GM23338 (cell line): ENCODE data around the gene UTP11. TPM values are rescaled to one million over a fixed set of nuclear protein-coding genes. Genes with fewer than 3 reads are reported as not detected.

Experiments
- ATAC-seq: fragments of 200-7000 bp; cut with Tn5 transposase; 3 replicates; pipeline ENCODE4 v1.9.1; 2020
- DNase-seq: peaks from one replicate; pipeline ENCODE4 v3.0.0-alpha.2; 2015; ENCODE audit warnings: low spot score
- H2AFZ ChIP-seq: fragments of 200-600 bp; sonication (generic); 2 replicates; pipeline ENCODE4 v1.8.0; 2016; ENCODE audit warnings: antibody characterized with exemption, mild to moderate bottlenecking, moderate library complexity
- H3F3A ChIP-seq: fragments of 200-600 bp; sonication (generic); replicated peaks from 2 replicates; pipeline ENCODE4 v1.8.0; 2017; ENCODE audit warnings: antibody characterized with exemption, mixed run types, low read depth
- H3K27ac ChIP-seq: fragments of 200-600 bp; sonication (generic); 2 replicates; pipeline ENCODE4 v1.6.1; 2016; ENCODE audit warnings: low read depth
- H3K27me3 ChIP-seq: fragments of 200-600 bp; sonication (generic); 2 replicates; pipeline ENCODE4 v1.8.0; 2016; ENCODE audit warnings: mild to moderate bottlenecking, mixed run types, moderate library complexity; ENCODE audit not compliant: insufficient read depth
- H3K36me3 ChIP-seq: fragments of 200-600 bp; sonication (generic); 2 replicates; pipeline ENCODE4 v1.8.0; 2016; ENCODE audit warnings: mild to moderate bottlenecking; ENCODE audit not compliant: insufficient read depth
- H3K4me1 ChIP-seq: fragments of 200-600 bp; sonication (generic); 2 replicates; pipeline ENCODE4 v1.8.0; 2016; ENCODE audit warnings: mild to moderate bottlenecking, moderate library complexity; ENCODE audit not compliant: insufficient read depth
- H3K4me2 ChIP-seq: fragments of 200-600 bp; sonication (generic); 2 replicates; pipeline ENCODE4 v1.7.1; 2017; ENCODE audit warnings: mixed run types
- H3K4me3 ChIP-seq: fragments of 200-600 bp; sonication (generic); 2 replicates; pipeline ENCODE4 v1.6.1; 2016; ENCODE audit warnings: mixed run types
- H3K79me2 ChIP-seq: fragments of 200-600 bp; sonication (generic); replicated peaks from 2 replicates; pipeline ENCODE4 v1.8.0; 2017; ENCODE audit warnings: mild to moderate bottlenecking; ENCODE audit not compliant: insufficient read depth
- H3K9me2 ChIP-seq: fragments of 200-600 bp; sonication (generic); 2 replicates; pipeline ENCODE4 v1.8.0; 2017; ENCODE audit not compliant: insufficient read depth
- H4K20me1 ChIP-seq: fragments of 200-600 bp; sonication (generic); replicated peaks from 2 replicates; pipeline ENCODE4 v1.8.0; 2017; ENCODE audit warnings: mild to moderate bottlenecking; ENCODE audit not compliant: insufficient read depth
- H3K27ac Mint-ChIP-seq: 2 replicates; pipeline ENCODE4 v1.8.0; 2020; ENCODE audit warnings: inconsistent platforms, mild to moderate bottlenecking, moderate library complexity, mixed read lengths
- H3K27me3 Mint-ChIP-seq: 3 replicates; pipeline ENCODE4 v1.8.0; 2022; ENCODE audit warnings: low read depth, mild to moderate bottlenecking, moderate library complexity, mixed read lengths, inconsistent platforms; ENCODE audit not compliant: insufficient read depth, poor library complexity
- H3K36me3 Mint-ChIP-seq: 3 replicates; pipeline ENCODE4 v1.8.0; 2021; ENCODE audit warnings: low read depth, mild to moderate bottlenecking, inconsistent platforms, moderate library complexity, mixed read lengths
- H3K4me1 Mint-ChIP-seq: 3 replicates; pipeline ENCODE4 v1.8.0; 2020; ENCODE audit warnings: mild to moderate bottlenecking, inconsistent platforms, mixed read lengths
- H3K4me3 Mint-ChIP-seq: 3 replicates; pipeline ENCODE4 v1.8.0; 2021; ENCODE audit warnings: moderate library complexity, mild to moderate bottlenecking, inconsistent platforms, mixed read lengths
- H3K9me3 Mint-ChIP-seq: 3 replicates; pipeline ENCODE4 v1.8.0; 2020; ENCODE audit warnings: moderate library complexity, mild to moderate bottlenecking, inconsistent platforms, mixed read lengths
- CREB1 ChIP-seq: fragments of 250-450 bp; sonication (Bioruptor Pico); IDR thresholded peaks from 2 replicates; pipeline ENCODE4 v1.5.0; 2020; ENCODE audit warnings: low read depth, mild to moderate bottlenecking, moderate library complexity
- EZH2 ChIP-seq: fragments of 200-600 bp; sonication (generic); IDR thresholded peaks from one replicate; pipeline ENCODE4 v1.8.0; 2017; ENCODE audit warnings: antibody characterized with exemption, mild to moderate bottlenecking, low read depth; ENCODE audit not compliant: unreplicated experiment
- JUNB ChIP-seq: IDR thresholded peaks from one replicate; pipeline ENCODE4 v1.6.1; 2016; ENCODE audit warnings: antibody characterized with exemption; ENCODE audit not compliant: unreplicated experiment
- NANOG ChIP-seq: IDR thresholded peaks from 2 replicates; pipeline ENCODE4 v1.6.1; 2016; ENCODE audit warnings: antibody characterized with exemption, borderline replicate concordance
- ZNF114 ChIP-seq: fragments of 250-450 bp; sonication (Bioruptor Pico); IDR thresholded peaks from 2 replicates; pipeline ENCODE4 v1.5.0; 2020; ENCODE audit warnings: mild to moderate bottlenecking, moderate library complexity
- ZNF331 ChIP-seq: fragments of 250-450 bp; sonication (Bioruptor Pico); IDR thresholded peaks from 2 replicates; pipeline ENCODE4 v1.5.0; 2020; ENCODE audit warnings: low read depth, mild to moderate bottlenecking, moderate library complexity
- polyA plus RNA-seq: library from polyadenylated mRNA; unstranded; fragments of >200 nt; fragmentation: Nextera tagmentation; extraction: Ambion mirVana; gene quantifications from 2 replicates; pipeline ENCODE4 v1.2.1, GENCODE V29; 2016
- total RNA-seq: library from RNA; depleted of rRNA; stranded (reverse); fragments of >200 nt; shearing (Covaris generic); gene quantifications from 2 replicates; pipeline ENCODE4 v1.2.3, GENCODE V29; 2014
- TF ChIP-seq, protein P1 (sequence below): fragments of 250-450 bp; sonication (Bioruptor Pico); IDR thresholded peaks from 2 replicates; pipeline ENCODE4 v1.5.0; 2020; ENCODE audit warnings: mild to moderate bottlenecking, moderate library complexity
- TF ChIP-seq, protein P2 (sequence below): IDR thresholded peaks from 2 replicates; pipeline ENCODE4 v1.6.1; 2016; ENCODE audit warnings: antibody characterized with exemption
- TF ChIP-seq, protein P3 (sequence below), 2 experiments: fragments of 200-600 bp in 1 of 2; sonication (generic) in 1 of 2; conservative IDR thresholded peaks; 2 replicates each; pipeline versions ENCODE4 v1.5.1 to v1.6.1; 2016 to 2017; ENCODE audit warnings: antibody characterized with exemption in 2 of 2, low read depth in 2 of 2, mild to moderate bottlenecking in 2 of 2, moderate library complexity in 1 of 2

UTP11 gene
- total and polyA plus RNA-seq, 2 experiments from 2014 or later = 67.8 to 105 TPM

DNA sequence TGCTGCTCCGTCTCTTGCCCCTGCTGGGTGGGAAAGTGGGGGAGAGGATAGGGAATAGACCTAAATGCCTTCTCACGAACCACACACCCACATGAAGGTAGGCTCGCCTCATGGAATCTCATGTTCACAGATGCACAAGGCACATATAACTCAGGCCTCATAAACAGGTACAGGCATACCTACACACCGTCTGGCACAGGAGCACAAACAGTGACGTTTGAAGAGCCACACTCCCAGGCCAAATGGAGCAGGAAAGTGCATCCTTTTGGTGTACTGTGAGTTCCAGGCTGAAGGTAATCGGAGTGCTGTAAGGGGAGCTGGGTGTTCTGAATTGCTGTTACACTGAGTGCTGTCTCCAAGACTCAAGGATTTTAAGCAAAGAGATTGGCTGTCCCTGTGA lies 13.1 kb downstream of the UTP11 start (continued):
- TF ChIP-seq, protein P1, sequence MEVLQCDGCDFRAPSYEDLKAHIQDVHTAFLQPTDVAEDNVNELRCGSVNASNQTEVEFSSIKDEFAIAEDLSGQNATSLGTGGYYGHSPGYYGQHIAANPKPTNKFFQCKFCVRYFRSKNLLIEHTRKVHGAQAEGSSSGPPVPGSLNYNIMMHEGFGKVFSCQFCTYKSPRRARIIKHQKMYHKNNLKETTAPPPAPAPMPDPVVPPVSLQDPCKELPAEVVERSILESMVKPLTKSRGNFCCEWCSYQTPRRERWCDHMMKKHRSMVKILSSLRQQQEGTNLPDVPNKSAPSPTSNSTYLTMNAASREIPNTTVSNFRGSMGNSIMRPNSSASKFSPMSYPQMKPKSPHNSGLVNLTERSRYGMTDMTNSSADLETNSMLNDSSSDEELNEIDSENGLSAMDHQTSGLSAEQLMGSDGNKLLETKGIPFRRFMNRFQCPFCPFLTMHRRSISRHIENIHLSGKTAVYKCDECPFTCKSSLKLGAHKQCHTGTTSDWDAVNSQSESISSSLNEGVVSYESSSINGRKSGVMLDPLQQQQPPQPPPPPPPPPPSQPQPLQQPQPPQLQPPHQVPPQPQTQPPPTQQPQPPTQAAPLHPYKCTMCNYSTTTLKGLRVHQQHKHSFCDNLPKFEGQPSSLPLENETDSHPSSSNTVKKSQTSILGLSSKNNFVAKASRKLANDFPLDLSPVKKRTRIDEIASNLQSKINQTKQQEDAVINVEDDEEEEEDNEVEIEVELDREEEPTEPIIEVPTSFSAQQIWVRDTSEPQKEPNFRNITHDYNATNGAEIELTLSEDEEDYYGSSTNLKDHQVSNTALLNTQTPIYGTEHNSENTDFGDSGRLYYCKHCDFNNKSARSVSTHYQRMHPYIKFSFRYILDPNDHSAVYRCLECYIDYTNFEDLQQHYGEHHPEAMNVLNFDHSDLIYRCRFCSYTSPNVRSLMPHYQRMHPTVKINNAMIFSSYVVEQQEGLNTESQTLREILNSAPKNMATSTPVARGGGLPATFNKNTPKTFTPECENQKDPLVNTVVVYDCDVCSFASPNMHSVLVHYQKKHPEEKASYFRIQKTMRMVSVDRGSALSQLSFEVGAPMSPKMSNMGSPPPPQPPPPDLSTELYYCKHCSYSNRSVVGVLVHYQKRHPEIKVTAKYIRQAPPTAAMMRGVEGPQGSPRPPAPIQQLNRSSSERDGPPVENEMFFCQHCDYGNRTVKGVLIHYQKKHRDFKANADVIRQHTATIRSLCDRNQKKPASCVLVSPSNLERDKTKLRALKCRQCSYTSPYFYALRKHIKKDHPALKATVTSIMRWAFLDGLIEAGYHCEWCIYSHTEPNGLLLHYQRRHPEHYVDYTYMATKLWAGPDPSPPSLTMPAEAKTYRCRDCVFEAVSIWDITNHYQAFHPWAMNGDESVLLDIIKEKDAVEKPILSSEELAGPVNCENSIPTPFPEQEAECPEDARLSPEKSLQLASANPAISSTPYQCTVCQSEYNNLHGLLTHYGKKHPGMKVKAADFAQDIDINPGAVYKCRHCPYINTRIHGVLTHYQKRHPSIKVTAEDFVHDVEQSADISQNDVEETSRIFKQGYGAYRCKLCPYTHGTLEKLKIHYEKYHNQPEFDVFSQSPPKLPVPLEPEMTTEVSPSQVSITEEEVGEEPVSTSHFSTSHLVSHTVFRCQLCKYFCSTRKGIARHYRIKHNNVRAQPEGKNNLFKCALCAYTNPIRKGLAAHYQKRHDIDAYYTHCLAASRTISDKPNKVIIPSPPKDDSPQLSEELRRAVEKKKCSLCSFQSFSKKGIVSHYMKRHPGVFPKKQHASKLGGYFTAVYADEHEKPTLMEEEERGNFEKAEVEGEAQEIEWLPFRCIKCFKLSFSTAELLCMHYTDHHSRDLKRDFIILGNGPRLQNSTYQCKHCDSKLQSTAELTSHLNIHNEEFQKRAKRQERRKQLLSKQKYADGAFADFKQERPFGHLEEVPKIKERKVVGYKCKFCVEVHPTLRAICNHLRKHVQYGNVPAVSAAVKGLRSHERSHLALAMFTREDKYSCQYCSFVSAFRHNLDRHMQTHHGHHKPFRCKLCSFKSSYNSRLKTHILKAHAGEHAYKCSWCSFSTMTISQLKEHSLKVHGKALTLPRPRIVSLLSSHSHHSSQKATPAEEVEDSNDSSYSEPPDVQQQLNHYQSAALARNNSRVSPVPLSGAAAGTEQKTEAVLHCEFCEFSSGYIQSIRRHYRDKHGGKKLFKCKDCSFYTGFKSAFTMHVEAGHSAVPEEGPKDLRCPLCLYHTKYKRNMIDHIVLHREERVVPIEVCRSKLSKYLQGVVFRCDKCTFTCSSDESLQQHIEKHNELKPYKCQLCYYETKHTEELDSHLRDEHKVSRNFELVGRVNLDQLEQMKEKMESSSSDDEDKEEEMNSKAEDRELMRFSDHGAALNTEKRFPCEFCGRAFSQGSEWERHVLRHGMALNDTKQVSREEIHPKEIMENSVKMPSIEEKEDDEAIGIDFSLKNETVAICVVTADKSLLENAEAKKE (CRISPR knock-in tag) = no peak
- TF ChIP-seq, protein P2, sequence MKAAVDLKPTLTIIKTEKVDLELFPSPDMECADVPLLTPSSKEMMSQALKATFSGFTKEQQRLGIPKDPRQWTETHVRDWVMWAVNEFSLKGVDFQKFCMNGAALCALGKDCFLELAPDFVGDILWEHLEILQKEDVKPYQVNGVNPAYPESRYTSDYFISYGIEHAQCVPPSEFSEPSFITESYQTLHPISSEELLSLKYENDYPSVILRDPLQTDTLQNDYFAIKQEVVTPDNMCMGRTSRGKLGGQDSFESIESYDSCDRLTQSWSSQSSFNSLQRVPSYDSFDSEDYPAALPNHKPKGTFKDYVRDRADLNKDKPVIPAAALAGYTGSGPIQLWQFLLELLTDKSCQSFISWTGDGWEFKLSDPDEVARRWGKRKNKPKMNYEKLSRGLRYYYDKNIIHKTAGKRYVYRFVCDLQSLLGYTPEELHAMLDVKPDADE = no peak
- TF ChIP-seq ZNF114 (CRISPR knock-in tag) (no peak), CREB1 (CRISPR knock-in tag) (no peak), JUNB (no peak), EZH2 (no peak), ZNF331 (CRISPR knock-in tag) (no peak), NANOG (no peak)

DNA sequence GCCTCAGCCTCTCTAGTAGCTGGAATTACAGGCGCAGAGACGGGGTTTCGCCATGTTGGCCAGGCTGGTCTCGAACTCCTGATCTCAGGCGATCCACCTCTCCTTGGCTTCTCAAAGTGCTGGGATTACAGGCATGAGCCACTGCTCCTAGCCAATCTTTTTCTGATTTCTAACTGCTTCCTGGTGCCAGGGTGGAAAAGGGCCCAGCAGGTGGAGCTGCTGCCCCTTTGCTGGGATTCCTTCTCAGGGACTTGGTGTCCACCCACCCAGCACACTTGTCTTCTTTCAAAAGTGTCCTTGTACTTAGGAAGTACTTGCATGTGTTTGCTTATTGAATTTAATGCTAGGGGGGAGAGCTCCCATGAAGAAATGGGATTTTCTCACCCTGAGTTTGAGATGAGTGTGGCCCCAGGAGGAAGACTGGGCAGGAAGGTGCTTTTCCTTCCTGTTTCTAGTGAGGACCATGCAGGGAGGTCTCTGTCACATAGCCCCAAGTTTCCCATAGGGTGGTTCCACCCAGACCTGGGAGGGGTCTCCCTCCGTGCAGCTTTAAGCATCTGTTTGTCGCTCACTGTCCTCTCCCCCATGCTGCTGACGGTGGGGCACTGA lies 14.2 kb downstream of the UTP11 start:
- Histone ChIP-seq H2AFZ (no peak overlapping the region), H3K4me1 (peaks cover 34% of the 10 kb centered on the region), H3K4me2 (no peak overlapping the region), H3K36me3 (peaks cover 33% of the 10 kb centered on the region), H3K27me3 (no peaks in the 10 kb centered on the region), H4K20me1 (peaks cover 5% of the 10 kb centered on the region; the same call in 1 of the 2 replicates), H3K9me2 (no peaks in the 10 kb centered on the region), H3K79me2 (no peaks in the 10 kb centered on the region), H3F3A (peaks cover 34% of the 10 kb centered on the region), H3K27ac (no peak overlapping the region; the same call in 1 of the 2 replicates), H3K4me3 (no peak overlapping the region)
- ATAC-seq (peak; percentile 19), DNase-seq (peak; percentile 79)
- Mint-ChIP-seq H3K4me3 (peak overlapping the region; percentile 34; the same call in 1 of the 3 replicates), H3K9me3 (no peaks in the 10 kb centered on the region; the same call in 2 of the 3 replicates), H3K27ac (peak overlapping the region; percentile 76), H3K36me3 (peaks cover 39% of the 10 kb centered on the region), H3K4me1 (peaks cover 53% of the 10 kb centered on the region), H3K27me3 (peaks cover 11% of the 10 kb centered on the region)
- TF ChIP-seq, protein P3, sequence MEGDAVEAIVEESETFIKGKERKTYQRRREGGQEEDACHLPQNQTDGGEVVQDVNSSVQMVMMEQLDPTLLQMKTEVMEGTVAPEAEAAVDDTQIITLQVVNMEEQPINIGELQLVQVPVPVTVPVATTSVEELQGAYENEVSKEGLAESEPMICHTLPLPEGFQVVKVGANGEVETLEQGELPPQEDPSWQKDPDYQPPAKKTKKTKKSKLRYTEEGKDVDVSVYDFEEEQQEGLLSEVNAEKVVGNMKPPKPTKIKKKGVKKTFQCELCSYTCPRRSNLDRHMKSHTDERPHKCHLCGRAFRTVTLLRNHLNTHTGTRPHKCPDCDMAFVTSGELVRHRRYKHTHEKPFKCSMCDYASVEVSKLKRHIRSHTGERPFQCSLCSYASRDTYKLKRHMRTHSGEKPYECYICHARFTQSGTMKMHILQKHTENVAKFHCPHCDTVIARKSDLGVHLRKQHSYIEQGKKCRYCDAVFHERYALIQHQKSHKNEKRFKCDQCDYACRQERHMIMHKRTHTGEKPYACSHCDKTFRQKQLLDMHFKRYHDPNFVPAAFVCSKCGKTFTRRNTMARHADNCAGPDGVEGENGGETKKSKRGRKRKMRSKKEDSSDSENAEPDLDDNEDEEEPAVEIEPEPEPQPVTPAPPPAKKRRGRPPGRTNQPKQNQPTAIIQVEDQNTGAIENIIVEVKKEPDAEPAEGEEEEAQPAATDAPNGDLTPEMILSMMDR (conservative IDR thresholded peaks at IDR 0.05; ENCODE audit: low read depth in 2 of 2) = peak; percentile 87 to 91
- no peak for TF ChIP-seq JUNB
